ENCODE data around the gene NLK. TPM values are rescaled to one million over a fixed set of nuclear protein-coding genes. Genes with fewer than 3 reads are reported as not detected.
"Not testable (repeated sequence)": the region's sequence is repeated elsewhere in the genome, so short reads cannot be mapped to it uniquely, and the experiment has no call there.

NLK gene
- total RNA-seq, 1 donor from 2014 or later = 13.3 TPM

DNA sequence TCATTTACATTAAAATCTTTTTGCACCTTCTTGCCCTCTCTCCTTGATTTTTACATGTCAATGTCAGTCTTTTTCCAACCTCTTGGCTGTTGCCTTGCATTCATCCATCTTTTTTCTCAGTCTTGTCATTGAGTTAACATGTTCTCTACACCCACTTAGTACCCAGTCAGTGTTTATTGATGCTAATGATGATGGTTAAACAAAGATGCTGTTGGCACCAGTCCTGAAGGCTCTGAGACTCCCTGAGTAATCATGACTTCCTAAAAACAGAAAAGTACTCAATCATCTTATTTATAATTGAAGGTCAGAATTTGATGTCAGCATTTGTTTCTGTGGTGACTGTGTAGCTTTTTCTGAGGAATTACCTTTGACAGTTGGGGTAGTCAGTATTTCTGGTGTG, 104.5 kb downstream of the NLK start:
- no peaks in the 10 kb centered on the region for H3K4me1 ChIP-seq
- intact Hi-C loops (cut with DNase I) = no loop called here
- H3K4me3 ChIP-seq = no peak overlapping the region
- no peaks in the 10 kb centered on the region for H3K36me3 ChIP-seq
- no peak for DNase-seq (ENCODE audit: extremely low spot score in 2 of 2)
- H3K27ac ChIP-seq = no peak overlapping the region
- TF ChIP-seq, protein P1, sequence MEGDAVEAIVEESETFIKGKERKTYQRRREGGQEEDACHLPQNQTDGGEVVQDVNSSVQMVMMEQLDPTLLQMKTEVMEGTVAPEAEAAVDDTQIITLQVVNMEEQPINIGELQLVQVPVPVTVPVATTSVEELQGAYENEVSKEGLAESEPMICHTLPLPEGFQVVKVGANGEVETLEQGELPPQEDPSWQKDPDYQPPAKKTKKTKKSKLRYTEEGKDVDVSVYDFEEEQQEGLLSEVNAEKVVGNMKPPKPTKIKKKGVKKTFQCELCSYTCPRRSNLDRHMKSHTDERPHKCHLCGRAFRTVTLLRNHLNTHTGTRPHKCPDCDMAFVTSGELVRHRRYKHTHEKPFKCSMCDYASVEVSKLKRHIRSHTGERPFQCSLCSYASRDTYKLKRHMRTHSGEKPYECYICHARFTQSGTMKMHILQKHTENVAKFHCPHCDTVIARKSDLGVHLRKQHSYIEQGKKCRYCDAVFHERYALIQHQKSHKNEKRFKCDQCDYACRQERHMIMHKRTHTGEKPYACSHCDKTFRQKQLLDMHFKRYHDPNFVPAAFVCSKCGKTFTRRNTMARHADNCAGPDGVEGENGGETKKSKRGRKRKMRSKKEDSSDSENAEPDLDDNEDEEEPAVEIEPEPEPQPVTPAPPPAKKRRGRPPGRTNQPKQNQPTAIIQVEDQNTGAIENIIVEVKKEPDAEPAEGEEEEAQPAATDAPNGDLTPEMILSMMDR (IDR thresholded peaks at IDR 0.05) = no peak
- TF ChIP-seq POLR2AphosphoS5 (IDR thresholded peaks at IDR 0.05; ENCODE audit: insufficient read depth in 1 of 2, low read depth in 1 of 2) = no peak
- TF ChIP-seq POLR2A (IDR thresholded peaks at IDR 0.05) = no peak
- no peaks in the 10 kb centered on the region for H3K9me3 ChIP-seq
- H3K27me3 ChIP-seq = no peaks in the 10 kb centered on the region

GRCh38 chr17:28151001-28151400, 108.5 kb downstream of the NLK start:
- Histone ChIP-seq H3K4me3 (no peak overlapping the region), H3K9me3 (no peaks in the 10 kb centered on the region), H3K27ac (no peak overlapping the region), H3K4me1 (no peaks in the 10 kb centered on the region), H3K36me3 (no peaks in the 10 kb centered on the region), H3K27me3 (no peaks in the 10 kb centered on the region)
- no peak for TF ChIP-seq POLR2A (IDR thresholded peaks at IDR 0.05)
- TF ChIP-seq POLR2AphosphoS5 (IDR thresholded peaks at IDR 0.05; ENCODE audit: insufficient read depth in 1 of 2, low read depth in 1 of 2) = no peak
- TF ChIP-seq, protein P1 (IDR thresholded peaks at IDR 0.05) = no peak
- intact Hi-C loops (cut with DNase I) = no loop called here
- DNase-seq (ENCODE audit: extremely low spot score in 2 of 2) = no peak

- DNase-seq (ENCODE audit: extremely low spot score in 2 of 2) = no peak
- no peaks in the 10 kb centered on the region for H3K27me3 ChIP-seq
- no peaks in the 10 kb centered on the region for H3K4me1 ChIP-seq
- no peaks in the 10 kb centered on the region for H3K36me3 ChIP-seq
- no peak for TF ChIP-seq POLR2AphosphoS5 (IDR thresholded peaks at IDR 0.05; ENCODE audit: insufficient read depth in 1 of 2, low read depth in 1 of 2)
- TF ChIP-seq, protein P1 (IDR thresholded peaks at IDR 0.05) = no peak
- TF ChIP-seq POLR2A (IDR thresholded peaks at IDR 0.05) = no peak
- no peak overlapping the region for H3K4me3 ChIP-seq
- no peaks in the 10 kb centered on the region for H3K9me3 ChIP-seq
- H3K27ac ChIP-seq = no peak overlapping the region
- intact Hi-C loops (cut with DNase I) = no loop called here
Measured at GRCh38 chr17:28154214-28154613, 111.7 kb downstream of the NLK start.

- H3K36me3 ChIP-seq; intact Hi-C loops (cut with DNase I); H3K4me3 ChIP-seq; H3K4me1 ChIP-seq; H3K9me3 ChIP-seq; DNase-seq (ENCODE audit: extremely low spot score in 2 of 2); H3K27me3 ChIP-seq; H3K27ac ChIP-seq: not testable (repeated sequence)
Measured at GRCh38 chr17:28155405-28155804, 112.9 kb downstream of the NLK start.

- H3K36me3 ChIP-seq = no peaks in the 10 kb centered on the region
- no peaks in the 10 kb centered on the region for H3K9me3 ChIP-seq
- no peaks in the 10 kb centered on the region for H3K27me3 ChIP-seq
- intact Hi-C loops (cut with DNase I) = no loop called here
- H3K27ac ChIP-seq = no peak overlapping the region
- H3K4me1 ChIP-seq = no peaks in the 10 kb centered on the region
- no peak for TF ChIP-seq POLR2A (IDR thresholded peaks at IDR 0.05)
- TF ChIP-seq, protein P1 (IDR thresholded peaks at IDR 0.05) = no peak
- TF ChIP-seq POLR2AphosphoS5 (IDR thresholded peaks at IDR 0.05; ENCODE audit: insufficient read depth in 1 of 2, low read depth in 1 of 2) = no peak
- no peak overlapping the region for H3K4me3 ChIP-seq
- no peak for DNase-seq (ENCODE audit: extremely low spot score in 2 of 2)
Measured at GRCh38 chr17:28159004-28159403, 116.5 kb downstream of the NLK start.

DNA sequence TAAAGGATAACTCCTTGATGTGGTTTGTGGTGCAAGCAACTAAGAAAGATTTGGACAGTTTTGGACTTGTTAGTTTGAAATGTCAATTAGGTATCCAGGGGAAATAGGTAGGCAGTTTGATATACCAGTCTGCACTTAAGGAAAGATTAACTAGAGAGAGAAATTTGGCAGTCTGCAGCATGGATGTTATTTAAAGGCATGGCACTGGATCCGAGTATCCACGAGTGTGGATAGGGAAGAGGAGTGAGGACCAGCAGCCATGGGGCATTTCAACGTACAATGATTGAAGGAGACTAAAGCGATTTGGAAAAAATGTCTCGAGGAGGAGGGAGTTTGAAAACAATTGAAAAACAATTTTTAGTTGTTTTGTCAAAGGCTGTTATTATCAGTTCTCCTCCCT, 117.4 kb downstream of the NLK start:
- no peaks in the 10 kb centered on the region for H3K9me3 ChIP-seq
- intact Hi-C loops (cut with DNase I) = no loop called here
- no peaks in the 10 kb centered on the region for H3K36me3 ChIP-seq
- no peak overlapping the region for H3K4me3 ChIP-seq
- TF ChIP-seq POLR2AphosphoS5 (IDR thresholded peaks at IDR 0.05; ENCODE audit: insufficient read depth in 1 of 2, low read depth in 1 of 2) = no peak
- TF ChIP-seq POLR2A (IDR thresholded peaks at IDR 0.05) = no peak
- TF ChIP-seq, protein P1 (IDR thresholded peaks at IDR 0.05) = no peak
- no peaks in the 10 kb centered on the region for H3K27me3 ChIP-seq
- no peaks in the 10 kb centered on the region for H3K4me1 ChIP-seq
- H3K27ac ChIP-seq = no peak overlapping the region
- DNase-seq (ENCODE audit: extremely low spot score in 2 of 2) = no peak
